HUES6 (cell line): ENCODE data around the gene MICAL2.

Experiments
- H3K27ac ChIP-seq: 2 replicates; pipeline ENCODE4 v1.7.0; 2013; ENCODE audit warnings: low read depth, mild to moderate bottlenecking, low read length, inconsistent platforms
- H3K27me3 ChIP-seq: 2 replicates; pipeline ENCODE4 v1.6.1; 2013; ENCODE audit warnings: low read length; ENCODE audit not compliant: control insufficient read depth, insufficient read depth
- H3K36me3 ChIP-seq: 2 replicates; pipeline ENCODE4 v1.6.1; 2013; ENCODE audit warnings: low read length; ENCODE audit not compliant: control insufficient read depth, insufficient read depth
- H3K4me1 ChIP-seq: 2 replicates; pipeline ENCODE4 v1.6.1; 2013; ENCODE audit warnings: low read length; ENCODE audit not compliant: control insufficient read depth, insufficient read depth
- H3K4me3 ChIP-seq: 2 replicates; pipeline ENCODE4 v1.5.1; 2013; ENCODE audit warnings: low read depth, low read length
- H3K9ac ChIP-seq: one replicate; pipeline ENCODE4 v1.6.1; 2013; ENCODE audit warnings: mild to moderate bottlenecking, low read length
- H3K9me3 ChIP-seq: 2 replicates; pipeline ENCODE4 v1.6.1; 2013; ENCODE audit warnings: low read depth, low read length; ENCODE audit not compliant: control insufficient read depth, insufficient read depth

MICAL2 gene

DNA sequence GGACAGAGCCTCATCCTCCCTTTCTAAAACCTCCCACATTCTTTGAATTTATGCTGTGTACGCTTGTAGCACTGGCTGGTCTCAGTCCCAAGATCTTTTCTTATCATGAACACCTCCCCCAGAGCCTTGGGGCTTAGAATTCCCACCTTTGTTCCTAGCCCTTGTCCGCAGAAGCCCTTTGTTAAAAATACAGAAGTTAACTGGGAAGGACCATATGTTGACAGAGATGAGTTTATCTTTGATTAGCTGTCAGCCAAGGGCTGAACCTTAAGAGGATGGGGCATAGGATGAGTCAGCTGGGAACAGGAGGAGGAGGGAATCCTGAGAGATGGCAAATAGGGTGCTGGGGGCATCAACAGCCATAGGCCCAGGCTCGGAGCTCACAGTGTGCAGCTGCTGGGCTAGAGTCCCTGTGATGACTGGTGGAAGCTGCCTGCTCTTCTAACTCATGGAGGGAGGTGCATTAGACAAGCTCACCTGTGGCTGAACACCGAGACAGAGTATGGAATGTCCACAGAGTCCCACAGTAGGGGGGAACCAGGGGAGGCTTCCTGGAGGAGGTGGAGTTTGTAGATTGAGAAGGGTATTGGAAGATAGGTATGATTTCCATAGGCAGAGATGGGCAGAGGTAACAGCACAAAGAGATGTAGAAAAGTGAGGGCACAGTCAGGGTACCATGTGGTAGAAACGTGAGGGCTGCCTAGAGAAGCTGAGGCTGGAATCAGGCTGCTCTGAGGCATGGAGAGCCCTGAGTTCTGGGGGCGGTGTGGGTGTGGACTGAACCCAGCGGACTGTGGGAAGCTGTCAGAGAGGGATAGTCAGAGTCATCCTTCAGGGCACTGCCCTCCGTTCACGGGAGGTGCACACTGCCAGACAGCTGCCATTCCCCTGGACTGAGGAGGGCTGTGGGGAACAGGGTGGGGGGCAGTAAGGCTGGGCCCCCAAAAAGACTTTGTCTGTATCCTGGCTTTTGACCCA lies 9.9 kb downstream of the MICAL2 start:
- Histone ChIP-seq H3K27ac (no peak overlapping the region), H3K9me3 (no peaks in the 10 kb centered on the region), H3K9ac (no peak overlapping the region), H3K4me3 (no peak overlapping the region), H3K36me3 (no peaks in the 10 kb centered on the region), H3K27me3 (no peaks in the 10 kb centered on the region), H3K4me1 (peaks cover 18% of the 10 kb centered on the region; the same call in 1 of the 2 replicates)

DNA sequence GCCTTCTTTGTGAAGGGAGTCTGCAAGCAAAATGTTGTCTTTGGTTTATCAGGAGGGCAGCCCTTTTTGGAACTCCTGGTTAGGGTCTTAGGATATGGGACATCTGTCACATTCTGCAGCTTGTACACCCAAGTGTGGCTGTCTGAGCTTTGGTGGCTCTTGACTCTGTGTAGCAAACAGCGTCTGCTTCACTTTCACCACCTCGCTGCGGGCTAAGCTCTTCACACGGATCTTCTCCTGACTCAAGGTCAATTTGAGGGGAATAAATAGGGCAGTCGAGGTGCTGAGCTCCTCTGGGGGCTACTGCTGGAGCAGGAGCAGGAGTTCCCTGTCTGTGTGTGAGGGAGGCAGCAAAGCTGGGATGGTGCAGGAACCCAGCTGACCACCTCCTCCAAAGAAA lies 10.6 kb downstream of the MICAL2 start:
- Histone ChIP-seq H3K4me3 (no peak overlapping the region), H3K36me3 (no peaks in the 10 kb centered on the region), H3K9me3 (no peaks in the 10 kb centered on the region), H3K27me3 (no peaks in the 10 kb centered on the region), H3K27ac (no peak overlapping the region), H3K9ac (no peak overlapping the region), H3K4me1 (peaks cover 18% of the 10 kb centered on the region; the same call in 1 of the 2 replicates)

DNA sequence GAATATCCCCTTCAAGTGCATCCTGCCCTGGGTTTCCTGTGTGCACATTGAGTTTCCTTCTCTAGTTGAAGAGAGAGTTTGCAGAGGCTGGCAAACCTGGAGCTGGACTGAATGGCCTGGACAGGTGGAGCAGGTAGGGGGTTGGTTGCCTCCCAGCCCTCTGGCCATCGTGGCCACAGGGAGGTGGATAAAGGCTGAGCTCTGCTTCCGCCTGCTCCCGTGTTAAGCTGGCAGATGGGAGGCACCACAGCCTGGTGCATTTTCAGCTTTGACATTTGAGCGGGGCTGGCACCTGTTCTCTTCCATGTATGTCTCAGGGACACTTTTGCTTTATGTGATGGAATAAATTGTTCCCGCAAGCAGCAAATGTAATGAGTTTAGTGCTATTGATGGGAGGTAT lies 11.1 kb downstream of the MICAL2 start:
- no peaks in the 10 kb centered on the region for H3K27me3 ChIP-seq
- no peak overlapping the region for H3K27ac ChIP-seq
- H3K9me3 ChIP-seq: no peaks in the 10 kb centered on the region
- H3K4me1 ChIP-seq: peaks cover 18% of the 10 kb centered on the region; the same call in 1 of the 2 replicates
- H3K9ac ChIP-seq: no peak overlapping the region
- no peak overlapping the region for H3K4me3 ChIP-seq
- no peaks in the 10 kb centered on the region for H3K36me3 ChIP-seq

DNA sequence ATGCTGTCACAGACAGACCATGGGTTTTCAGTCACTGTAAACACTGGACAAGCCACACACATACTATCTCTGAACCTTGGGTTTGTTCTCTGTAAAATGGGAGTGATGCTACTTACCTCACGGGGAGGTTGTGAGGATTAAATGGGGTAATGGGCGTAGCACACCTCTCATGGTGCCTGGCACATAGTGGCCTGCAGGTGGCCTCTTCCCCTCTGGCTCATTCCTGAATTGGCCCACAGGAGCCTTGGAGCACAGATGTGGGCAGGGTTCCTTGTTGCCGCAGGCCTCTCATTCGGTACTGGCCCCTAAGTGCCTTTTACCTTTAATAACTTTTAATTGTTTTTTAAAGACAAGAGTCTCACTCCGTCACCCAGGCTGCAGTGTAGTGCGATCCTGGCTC lies 11.7 kb downstream of the MICAL2 start:
- Histone ChIP-seq H3K27ac (no peak overlapping the region), H3K27me3 (no peaks in the 10 kb centered on the region), H3K4me3 (no peak overlapping the region), H3K9me3 (no peaks in the 10 kb centered on the region), H3K4me1 (peaks cover 18% of the 10 kb centered on the region; the same call in 1 of the 2 replicates), H3K36me3 (no peaks in the 10 kb centered on the region), H3K9ac (no peak overlapping the region)

DNA sequence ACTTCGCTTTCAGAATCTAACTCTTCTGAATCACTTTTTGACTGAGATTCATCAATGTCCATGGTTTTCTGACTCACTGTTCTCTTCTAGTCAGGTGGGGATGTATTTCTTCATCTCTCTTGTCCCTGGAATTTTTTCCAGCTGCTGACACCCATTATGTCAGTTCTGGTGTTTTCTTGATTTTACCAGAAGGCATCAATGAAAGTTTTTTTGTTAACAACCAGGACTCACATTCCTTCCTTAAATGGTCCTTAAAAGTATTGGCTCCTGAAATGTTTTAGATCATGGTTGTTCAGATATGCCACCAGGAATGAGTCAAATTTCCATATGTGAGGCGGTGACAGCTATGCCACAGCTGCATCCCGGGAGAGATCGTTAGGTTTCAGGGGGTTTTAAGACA lies 12.9 kb downstream of the MICAL2 start:
- Histone ChIP-seq H3K9me3 (no peaks in the 10 kb centered on the region), H3K27me3 (no peaks in the 10 kb centered on the region), H3K36me3 (no peaks in the 10 kb centered on the region), H3K4me1 (peaks cover 18% of the 10 kb centered on the region; the same call in 1 of the 2 replicates), H3K4me3 (no peak overlapping the region), H3K9ac (no peak overlapping the region), H3K27ac (no peak overlapping the region)

DNA sequence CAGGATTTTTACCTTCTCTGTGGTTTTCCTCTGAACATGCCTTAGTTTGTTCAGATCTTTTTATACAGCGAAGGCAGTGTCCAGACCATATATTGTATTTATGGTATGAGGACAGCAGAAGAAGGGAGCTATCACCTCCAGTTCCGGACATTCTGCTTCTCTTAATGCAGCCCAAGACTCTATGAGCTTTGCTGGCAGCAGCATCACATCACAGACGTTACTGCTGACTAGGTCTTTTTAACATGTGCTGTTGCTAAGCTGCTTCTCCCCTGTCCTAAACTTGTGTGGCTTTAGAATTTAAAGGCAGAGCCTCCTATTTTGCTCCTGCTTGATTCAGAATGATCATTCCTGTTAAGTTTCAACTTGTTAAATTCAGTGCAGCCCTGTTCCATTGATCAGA lies 13.4 kb downstream of the MICAL2 start:
- no peak overlapping the region for H3K27ac ChIP-seq
- no peak overlapping the region for H3K4me3 ChIP-seq
- no peaks in the 10 kb centered on the region for H3K9me3 ChIP-seq
- peaks cover 18% of the 10 kb centered on the region; the same call in 1 of the 2 replicates for H3K4me1 ChIP-seq
- no peak overlapping the region for H3K9ac ChIP-seq
- H3K36me3 ChIP-seq: no peaks in the 10 kb centered on the region
- H3K27me3 ChIP-seq: no peaks in the 10 kb centered on the region

DNA sequence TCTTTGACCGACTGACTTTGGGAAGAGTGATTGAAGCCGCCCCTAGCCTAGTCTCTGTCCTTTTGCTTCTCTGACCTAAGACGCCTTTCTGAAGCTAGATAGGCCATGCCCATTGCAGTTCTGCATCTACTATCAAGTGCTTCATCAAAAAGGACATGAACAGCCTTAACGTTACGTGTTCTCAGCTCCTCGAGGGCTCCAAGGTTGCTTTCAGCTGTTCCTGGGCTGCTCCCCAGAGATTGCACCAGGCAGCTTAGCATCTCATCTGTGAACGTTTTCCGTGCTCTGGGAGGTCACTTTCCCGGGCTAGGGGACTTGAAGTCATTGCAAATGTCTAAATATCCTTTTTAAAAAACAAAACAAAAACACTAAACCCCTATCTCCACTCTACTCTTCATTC lies 13.9 kb downstream of the MICAL2 start:
- Histone ChIP-seq H3K27ac (no peak overlapping the region), H3K27me3 (no peaks in the 10 kb centered on the region), H3K4me3 (no peak overlapping the region), H3K36me3 (no peaks in the 10 kb centered on the region), H3K9ac (no peak overlapping the region), H3K9me3 (no peaks in the 10 kb centered on the region), H3K4me1 (peaks cover 12% of the 10 kb centered on the region; the same call in 1 of the 2 replicates)

DNA sequence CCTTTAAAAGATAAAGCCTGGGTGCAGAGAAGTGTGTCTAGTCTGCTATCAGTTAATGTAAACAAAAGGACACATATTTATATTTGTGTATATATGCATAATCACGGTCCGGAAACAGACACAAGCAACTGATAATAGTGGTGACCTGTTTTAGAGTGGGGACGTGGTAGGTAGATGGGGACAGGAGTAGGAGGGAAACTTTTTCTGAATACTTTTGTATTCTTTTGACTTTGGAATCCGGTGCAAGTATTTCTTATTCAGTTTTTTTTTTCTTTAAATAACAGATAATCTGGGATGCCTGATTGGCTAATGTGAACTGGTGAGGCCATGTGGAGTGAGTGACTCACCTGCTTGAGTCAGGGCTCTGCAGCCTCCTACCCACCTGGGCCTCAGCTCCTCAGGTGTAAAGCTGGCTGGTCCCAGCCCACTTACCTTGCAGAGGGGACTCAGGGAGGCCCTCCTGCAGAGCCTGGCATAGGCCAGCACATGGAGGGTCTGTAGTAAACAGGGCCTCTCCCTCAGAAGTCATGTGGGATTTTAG lies 15.3 kb downstream of the MICAL2 start:
- H3K27ac ChIP-seq: no peak overlapping the region

DNA sequence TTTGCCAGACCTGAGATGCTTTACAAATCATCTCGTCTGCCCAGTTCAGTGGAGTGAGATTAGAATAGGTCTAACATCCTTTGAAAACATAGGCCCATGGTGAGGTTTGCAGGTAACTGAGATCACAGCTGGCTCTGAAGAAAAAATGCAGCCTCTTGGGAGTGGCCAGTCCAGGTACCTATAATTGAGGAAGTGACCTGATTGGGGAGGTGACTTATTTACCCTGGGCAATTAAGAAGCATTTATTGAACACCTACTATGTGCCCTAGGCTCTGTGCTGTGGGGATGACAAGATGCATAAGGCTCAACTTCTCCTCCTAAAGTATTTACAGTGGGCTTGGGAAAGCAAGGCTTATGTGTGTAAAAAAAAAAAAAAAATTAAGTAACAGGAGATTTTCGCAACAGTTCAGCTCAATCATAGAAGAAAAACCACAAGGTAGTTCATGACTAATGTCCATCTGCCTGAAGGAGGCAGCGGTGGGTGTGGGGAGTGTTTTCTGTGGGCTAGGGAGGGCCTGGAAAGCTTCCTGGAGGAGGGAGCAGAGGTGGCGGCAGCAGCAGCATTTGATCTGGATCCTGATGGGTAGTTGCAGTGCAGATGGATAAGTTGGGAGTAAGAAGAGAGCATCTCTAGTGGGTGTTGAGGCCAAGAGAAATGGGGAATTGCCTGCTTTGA lies 16.1 kb downstream of the MICAL2 start:
- Histone ChIP-seq H3K9ac (no peak overlapping the region), H3K4me1 (peaks cover 6% of the 10 kb centered on the region; the same call in 1 of the 2 replicates), H3K36me3 (no peaks in the 10 kb centered on the region), H3K27ac (no peak overlapping the region), H3K4me3 (no peak overlapping the region), H3K27me3 (no peaks in the 10 kb centered on the region), H3K9me3 (no peaks in the 10 kb centered on the region)

More for the DNA sequence above, 15.3 kb downstream of the MICAL2 start:
- Histone ChIP-seq H3K27me3 (no peaks in the 10 kb centered on the region), H3K36me3 (no peaks in the 10 kb centered on the region), H3K4me1 (peaks cover 6% of the 10 kb centered on the region; the same call in 1 of the 2 replicates), H3K9ac (no peak overlapping the region), H3K4me3 (no peak overlapping the region), H3K9me3 (no peaks in the 10 kb centered on the region)

DNA sequence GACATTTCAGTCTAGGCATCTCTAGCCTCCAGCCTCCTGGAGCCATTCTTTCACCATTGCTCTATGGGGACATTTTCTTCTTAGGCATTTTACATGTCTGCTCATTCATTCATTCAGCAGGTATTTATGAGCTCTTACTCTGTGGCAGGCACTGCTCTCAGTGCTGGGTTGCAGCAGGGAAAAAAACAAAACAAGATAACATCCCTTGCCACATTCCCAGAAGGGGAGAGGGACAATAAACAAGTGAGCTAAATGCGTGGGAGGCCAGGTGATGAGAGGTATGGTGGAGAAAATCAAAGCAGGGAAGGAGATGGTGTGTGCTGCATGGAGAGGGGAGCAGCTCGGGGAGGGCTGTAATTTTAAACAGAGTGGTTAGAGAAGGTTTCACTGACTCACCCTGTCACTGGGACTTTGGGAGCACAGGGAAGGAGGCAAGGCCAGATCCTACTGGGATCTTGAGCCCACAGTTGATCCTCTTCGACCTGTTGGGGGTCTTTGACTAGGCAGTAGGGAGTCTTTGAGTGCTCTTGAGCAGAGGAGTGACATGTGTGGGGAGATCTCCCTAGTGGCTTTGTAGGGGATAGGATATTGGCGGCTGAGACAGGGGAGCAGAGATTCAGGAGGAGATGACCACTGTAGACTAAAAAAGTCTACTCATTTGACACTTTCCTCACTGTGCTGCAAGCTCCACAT lies 17.0 kb downstream of the MICAL2 start:
- H3K9me3 ChIP-seq: no peaks in the 10 kb centered on the region
- no peaks in the 10 kb centered on the region for H3K36me3 ChIP-seq
- H3K27ac ChIP-seq: no peak overlapping the region
- H3K4me3 ChIP-seq: no peak overlapping the region
- no peak overlapping the region for H3K9ac ChIP-seq
- H3K4me1 ChIP-seq: peaks cover 6% of the 10 kb centered on the region; the same call in 1 of the 2 replicates
- no peaks in the 10 kb centered on the region for H3K27me3 ChIP-seq
